ENCODE data around the gene RCE1.
"Not testable (repeated sequence)": the region's sequence is repeated elsewhere in the genome, so short reads cannot be mapped to it uniquely, and the experiment has no call there.

RCE1 gene

GRCh38 chr11:66842896-66843775 is at the start of gene RCE1:
RCE1 (plus strand) TSS chr11:66843441; CDS start chr11:66843456, 15 bp downstream.
- peak within 1 kb of the TSS; percentile 93 to 99 for H3K27ac ChIP-seq (ENCODE audit: low read depth in 2 of 2, low read length in 2 of 2)
- peaks cover 22 to 24% of the 10 kb centered on the region in 2 donors for H3K4me1 ChIP-seq (ENCODE audit: control insufficient read depth in 2 of 2, insufficient read depth in 2 of 2, low read length in 2 of 2)
- H3K27me3 ChIP-seq (ENCODE audit: control insufficient read depth in 2 of 2, insufficient read depth in 2 of 2, low read length in 2 of 2): no peaks in the 10 kb centered on the region
- peak within 1 kb of the TSS; percentile 95 to 97 for H3K9ac ChIP-seq (ENCODE audit: low read depth in 1 of 2, low read length in 2 of 2)
- H3K9me3 ChIP-seq (ENCODE audit: control insufficient read depth in 2 of 2, low read length in 2 of 2): no peaks in the 10 kb centered on the region
- peaks cover 16 to 43% of the 10 kb centered on the region in 2 donors for H3K36me3 ChIP-seq (ENCODE audit: control insufficient read depth in 2 of 2, insufficient read depth in 2 of 2, low read length in 2 of 2)
- peak within 1 kb of the TSS; percentile 87 to 95 for H3K4me3 ChIP-seq (ENCODE audit: low read length in 2 of 2)

- H3K4me3 ChIP-seq (ENCODE audit: low read length in 2 of 2); H3K9me3 ChIP-seq (ENCODE audit: control insufficient read depth in 2 of 2, low read length in 2 of 2); H3K36me3 ChIP-seq (ENCODE audit: control insufficient read depth in 2 of 2, insufficient read depth in 2 of 2, low read length in 2 of 2); H3K27ac ChIP-seq (ENCODE audit: low read depth in 2 of 2, low read length in 2 of 2); H3K27me3 ChIP-seq (ENCODE audit: control insufficient read depth in 2 of 2, insufficient read depth in 2 of 2, low read length in 2 of 2); H3K4me1 ChIP-seq (ENCODE audit: control insufficient read depth in 2 of 2, insufficient read depth in 2 of 2, low read length in 2 of 2); H3K9ac ChIP-seq (ENCODE audit: low read depth in 1 of 2, low read length in 2 of 2): not testable (repeated sequence)
Observed at GRCh38 chr11:66799815-66800214, 43.4 kb upstream of the RCE1 start.

GRCh38 chr11:66800720-66801428 is 42.4 kb upstream of the RCE1 start:
- Histone ChIP-seq H3K4me3 (ENCODE audit: low read length in 2 of 2) (no peak overlapping the region), H3K4me1 (ENCODE audit: control insufficient read depth in 2 of 2, insufficient read depth in 2 of 2, low read length in 2 of 2) (peaks cover 0 to 2% of the 10 kb centered on the region in 2 donors), H3K36me3 (ENCODE audit: control insufficient read depth in 2 of 2, insufficient read depth in 2 of 2, low read length in 2 of 2) (peaks cover 0 to under 1% of the 10 kb centered on the region in 2 donors), H3K27ac (ENCODE audit: low read depth in 2 of 2, low read length in 2 of 2) (peak overlapping the region in 1 of 2 donors; percentile 57), H3K27me3 (ENCODE audit: control insufficient read depth in 2 of 2, insufficient read depth in 2 of 2, low read length in 2 of 2) (no peaks in the 10 kb centered on the region), H3K9ac (ENCODE audit: low read depth in 1 of 2, low read length in 2 of 2) (no peak overlapping the region), H3K9me3 (ENCODE audit: control insufficient read depth in 2 of 2, low read length in 2 of 2) (no peaks in the 10 kb centered on the region)

- Histone ChIP-seq H3K4me1 (ENCODE audit: control insufficient read depth in 2 of 2, insufficient read depth in 2 of 2, low read length in 2 of 2) (no peaks in the 10 kb centered on the region), H3K27me3 (ENCODE audit: control insufficient read depth in 2 of 2, insufficient read depth in 2 of 2, low read length in 2 of 2) (no peaks in the 10 kb centered on the region), H3K9me3 (ENCODE audit: control insufficient read depth in 2 of 2, low read length in 2 of 2) (no peaks in the 10 kb centered on the region), H3K9ac (ENCODE audit: low read depth in 1 of 2, low read length in 2 of 2) (no peak overlapping the region), H3K27ac (ENCODE audit: low read depth in 2 of 2, low read length in 2 of 2) (no peak overlapping the region), H3K4me3 (ENCODE audit: low read length in 2 of 2) (no peak overlapping the region), H3K36me3 (ENCODE audit: control insufficient read depth in 2 of 2, insufficient read depth in 2 of 2, low read length in 2 of 2) (peaks cover 3 to 5% of the 10 kb centered on the region in 2 donors)
Observed at GRCh38 chr11:66809592-66809991, 33.6 kb upstream of the RCE1 start.

- H3K9ac ChIP-seq (ENCODE audit: low read depth in 1 of 2, low read length in 2 of 2): no peak overlapping the region
- H3K4me3 ChIP-seq (ENCODE audit: low read length in 2 of 2): no peak overlapping the region
- H3K27ac ChIP-seq (ENCODE audit: low read depth in 2 of 2, low read length in 2 of 2): no peak overlapping the region
- no peaks in the 10 kb centered on the region for H3K4me1 ChIP-seq (ENCODE audit: control insufficient read depth in 2 of 2, insufficient read depth in 2 of 2, low read length in 2 of 2)
- H3K36me3 ChIP-seq (ENCODE audit: control insufficient read depth in 2 of 2, insufficient read depth in 2 of 2, low read length in 2 of 2): peaks cover 3 to 5% of the 10 kb centered on the region in 2 donors
- no peaks in the 10 kb centered on the region for H3K27me3 ChIP-seq (ENCODE audit: control insufficient read depth in 2 of 2, insufficient read depth in 2 of 2, low read length in 2 of 2)
- H3K9me3 ChIP-seq (ENCODE audit: control insufficient read depth in 2 of 2, low read length in 2 of 2): no peaks in the 10 kb centered on the region
Observed at GRCh38 chr11:66810576-66811185, 32.6 kb upstream of the RCE1 start.

- Histone ChIP-seq H3K4me1 (ENCODE audit: control insufficient read depth in 2 of 2, insufficient read depth in 2 of 2, low read length in 2 of 2) (no peaks in the 10 kb centered on the region), H3K27me3 (ENCODE audit: control insufficient read depth in 2 of 2, insufficient read depth in 2 of 2, low read length in 2 of 2) (no peaks in the 10 kb centered on the region), H3K9me3 (ENCODE audit: control insufficient read depth in 2 of 2, low read length in 2 of 2) (no peaks in the 10 kb centered on the region), H3K9ac (ENCODE audit: low read depth in 1 of 2, low read length in 2 of 2) (no peak overlapping the region), H3K4me3 (ENCODE audit: low read length in 2 of 2) (no peak overlapping the region), H3K27ac (ENCODE audit: low read depth in 2 of 2, low read length in 2 of 2) (no peak overlapping the region), H3K36me3 (ENCODE audit: control insufficient read depth in 2 of 2, insufficient read depth in 2 of 2, low read length in 2 of 2) (peaks cover 0 to 3% of the 10 kb centered on the region in 2 donors)
Observed at GRCh38 chr11:66814678-66815077, 28.6 kb upstream of the RCE1 start.

- Histone ChIP-seq H3K27me3 (ENCODE audit: control insufficient read depth in 2 of 2, insufficient read depth in 2 of 2, low read length in 2 of 2) (no peaks in the 10 kb centered on the region), H3K27ac (ENCODE audit: low read depth in 2 of 2, low read length in 2 of 2) (no peak overlapping the region), H3K4me3 (ENCODE audit: low read length in 2 of 2) (no peak overlapping the region)
Observed at GRCh38 chr11:66815646-66816045, 27.6 kb upstream of the RCE1 start.

GRCh38 chr11:66818231-66818955 is 24.8 kb upstream of the RCE1 start:
- Histone ChIP-seq H3K9me3 (ENCODE audit: control insufficient read depth in 2 of 2, low read length in 2 of 2) (no peaks in the 10 kb centered on the region), H3K36me3 (ENCODE audit: control insufficient read depth in 2 of 2, insufficient read depth in 2 of 2, low read length in 2 of 2) (peaks cover 3 to 4% of the 10 kb centered on the region in 2 donors), H3K27me3 (ENCODE audit: control insufficient read depth in 2 of 2, insufficient read depth in 2 of 2, low read length in 2 of 2) (no peaks in the 10 kb centered on the region), H3K4me1 (ENCODE audit: control insufficient read depth in 2 of 2, insufficient read depth in 2 of 2, low read length in 2 of 2) (no peaks in the 10 kb centered on the region), H3K9ac (ENCODE audit: low read depth in 1 of 2, low read length in 2 of 2) (no peak overlapping the region), H3K27ac (ENCODE audit: low read depth in 2 of 2, low read length in 2 of 2) (no peak overlapping the region), H3K4me3 (ENCODE audit: low read length in 2 of 2) (no peak overlapping the region)

More at GRCh38 chr11:66815646-66816045, 27.6 kb upstream of the RCE1 start:
- peaks cover 0 to 3% of the 10 kb centered on the region in 2 donors for H3K36me3 ChIP-seq (ENCODE audit: control insufficient read depth in 2 of 2, insufficient read depth in 2 of 2, low read length in 2 of 2)
- H3K4me1 ChIP-seq (ENCODE audit: control insufficient read depth in 2 of 2, insufficient read depth in 2 of 2, low read length in 2 of 2): no peaks in the 10 kb centered on the region
- H3K9me3 ChIP-seq (ENCODE audit: control insufficient read depth in 2 of 2, low read length in 2 of 2): no peaks in the 10 kb centered on the region
- H3K9ac ChIP-seq (ENCODE audit: low read depth in 1 of 2, low read length in 2 of 2): no peak overlapping the region

GRCh38 chr11:66820381-66820780 is 22.9 kb upstream of the RCE1 start:
- Histone ChIP-seq H3K4me1 (ENCODE audit: control insufficient read depth in 2 of 2, insufficient read depth in 2 of 2, low read length in 2 of 2) (no peaks in the 10 kb centered on the region), H3K9ac (ENCODE audit: low read depth in 1 of 2, low read length in 2 of 2) (no peak overlapping the region), H3K9me3 (ENCODE audit: control insufficient read depth in 2 of 2, low read length in 2 of 2) (no peaks in the 10 kb centered on the region), H3K4me3 (ENCODE audit: low read length in 2 of 2) (no peak overlapping the region), H3K27ac (ENCODE audit: low read depth in 2 of 2, low read length in 2 of 2) (no peak overlapping the region), H3K27me3 (ENCODE audit: control insufficient read depth in 2 of 2, insufficient read depth in 2 of 2, low read length in 2 of 2) (no peaks in the 10 kb centered on the region), H3K36me3 (ENCODE audit: control insufficient read depth in 2 of 2, insufficient read depth in 2 of 2, low read length in 2 of 2) (peaks cover 0 to 4% of the 10 kb centered on the region in 2 donors)
